ENCODE data around the gene MGAT4D.
"Not testable (repeated sequence)": the region's sequence is repeated elsewhere in the genome, so short reads cannot be mapped to it uniquely, and the experiment has no call there.

Gene MGAT4D

GRCh38 chr4:140439644-140440142, 58.4 kb downstream of the MGAT4D start:
- no peak for DNase-seq (ENCODE audit: low read depth in 2 of 2, low spot score in 1 of 2)

GRCh38 chr4:140427919-140428471, 70.1 kb downstream of the MGAT4D start:
- DNase-seq (ENCODE audit: low read depth in 2 of 2, low spot score in 1 of 2), result no peak

GRCh38 chr4:140427106-140427918, 70.8 kb downstream of the MGAT4D start, which contains the start of gene CLGN:
TSS of gene CLGN (minus strand) at chr4:140427648. CDS start at chr4:140413078, 14,570 bp downstream.
- no peak for DNase-seq (ENCODE audit: low read depth in 2 of 2, low spot score in 1 of 2)

DNA sequence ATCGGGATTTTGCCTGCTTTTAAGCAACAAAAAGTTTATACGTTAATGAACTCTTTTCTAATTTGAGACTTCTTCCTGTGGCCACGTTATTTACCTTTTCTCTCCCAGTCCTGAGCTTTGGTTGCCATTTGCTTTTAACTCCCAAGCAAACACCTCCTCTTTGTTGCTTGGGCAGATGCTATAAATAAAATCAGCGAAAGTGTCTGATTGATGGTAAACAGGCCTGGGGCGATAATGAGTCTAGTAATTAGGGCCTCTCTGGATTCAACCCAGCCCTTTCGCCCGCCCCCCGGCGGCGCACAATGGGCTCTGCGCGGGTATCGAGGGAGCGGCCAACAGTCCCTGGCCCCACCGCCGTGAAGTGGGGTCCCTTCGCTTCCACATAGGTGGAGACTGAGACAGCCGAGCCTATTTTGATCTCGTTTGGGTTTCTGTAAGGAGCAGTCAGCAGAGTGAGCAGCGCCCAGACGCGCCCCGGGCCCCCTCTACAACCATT, 71.4 kb downstream of the MGAT4D start:
- DNase-seq (ENCODE audit: low read depth in 2 of 2, low spot score in 1 of 2), result no peak

DNA sequence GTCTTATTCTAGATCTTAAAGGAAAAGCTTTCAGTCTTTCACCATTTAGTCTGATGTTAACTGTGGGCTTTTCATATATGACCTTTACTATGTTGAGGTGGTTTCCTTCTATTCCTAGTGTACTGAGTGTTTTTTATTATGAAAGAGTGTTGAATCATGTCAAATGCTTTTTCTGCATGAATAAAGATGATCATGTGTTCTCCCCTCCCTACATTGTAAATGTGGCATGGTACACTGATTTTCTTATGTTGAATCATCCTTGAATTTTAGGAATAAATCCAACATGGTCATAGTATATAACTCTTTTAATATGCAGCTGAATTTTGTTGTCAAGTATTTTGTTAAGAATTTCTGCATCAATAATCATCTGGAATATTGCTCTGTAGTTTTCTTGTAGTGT, 75.0 kb downstream of the MGAT4D start:
- DNase-seq (ENCODE audit: low read depth in 2 of 2, low spot score in 1 of 2), result no peak

- not testable (repeated sequence) for DNase-seq (ENCODE audit: low read depth in 2 of 2, low spot score in 1 of 2)
Observed at GRCh38 chr4:140413130-140413969, 84.7 kb downstream of the MGAT4D start.

DNA sequence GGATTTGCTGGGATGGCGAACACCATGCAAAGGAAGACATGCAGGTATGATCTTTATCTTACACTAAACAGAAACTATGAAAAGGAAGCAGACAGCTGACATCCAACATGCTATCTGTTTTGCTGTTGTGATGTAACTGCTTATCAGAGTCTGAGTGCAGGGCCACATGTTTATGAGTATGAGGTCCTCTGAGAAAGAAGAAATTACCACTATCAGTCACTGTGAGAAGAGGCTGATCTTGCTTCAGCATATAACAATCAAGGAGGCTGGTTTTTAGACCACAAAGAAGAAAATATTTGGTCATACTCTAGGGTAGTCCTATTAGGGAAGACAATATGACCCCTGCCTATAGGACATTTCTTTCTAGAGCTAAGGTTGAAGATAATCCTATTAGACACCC, 89.1 kb downstream of the MGAT4D start:
- DNase-seq (ENCODE audit: low read depth in 2 of 2, low spot score in 1 of 2), result no peak

- no peak for DNase-seq (ENCODE audit: low read depth in 2 of 2, low spot score in 1 of 2)
Observed at GRCh38 chr4:140406292-140406691, 91.8 kb downstream of the MGAT4D start.

- no peak for DNase-seq (ENCODE audit: low read depth in 2 of 2, low spot score in 1 of 2)
Observed at GRCh38 chr4:140400111-140400510, 98.0 kb downstream of the MGAT4D start.

DNA sequence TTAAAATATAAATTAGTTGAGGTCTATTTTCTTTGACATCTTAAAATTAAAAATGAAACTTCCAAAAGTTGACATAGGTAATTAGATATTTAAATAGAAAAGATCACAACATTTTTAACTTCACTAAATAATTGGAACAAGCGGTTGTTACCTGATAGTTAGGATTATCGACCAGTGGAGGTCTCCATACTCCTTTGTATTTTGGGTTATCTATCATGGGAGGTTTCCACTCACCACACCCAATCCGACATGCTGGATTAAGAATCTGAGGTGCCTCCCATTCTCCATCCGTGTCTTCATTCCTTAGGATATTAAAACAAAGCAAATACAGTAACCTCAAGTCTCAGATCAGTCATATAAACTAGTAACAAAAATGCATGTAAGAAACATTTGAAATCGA, 102.4 kb downstream of the MGAT4D start:
- DNase-seq (ENCODE audit: low read depth in 2 of 2, low spot score in 1 of 2), result no peak

All from stimulated activated CD8-positive, alpha-beta memory T cell treated with anti-CD3 and anti-CD28 coated beads, Interleukin-4, amount 100 ng/mL, for 1 hour (primary cell).